Right atrium auricular region (tissue), 2 donors: ENCODE results near the gene TSPOAP1. TPM values are rescaled to one million over a fixed set of nuclear protein-coding genes. Genes with fewer than 3 reads are reported as not detected.

Source experiments
- DNase-seq: peaks from one replicate; pipeline ENCODE4 v3.0.0-alpha.2; 2019; ENCODE audit warnings: low spot score
- H3K27ac ChIP-seq, 2 donors: fragments of 200-600 bp; sonication (generic); 1 replicate in 1 of 2; 2 replicates in 1 of 2; pipeline ENCODE4 v1.5.1; 2016 to 2019
- H3K27me3 ChIP-seq, 2 donors: fragments of 200-600 bp; sonication (generic); one replicate each; pipeline versions ENCODE4 v1.5.1 to v1.6.0; 2017 to 2019
- H3K36me3 ChIP-seq: fragments of 200-600 bp; sonication (generic); one replicate; pipeline ENCODE4 v1.5.1; 2016
- H3K4me1 ChIP-seq, 2 donors: fragments of 200-600 bp; sonication (generic); one replicate each; pipeline versions ENCODE4 v1.5.1 to v1.6.0; 2017 to 2019
- H3K4me3 ChIP-seq, 2 donors: fragments of 200-600 bp; sonication (generic); 1 replicate in 1 of 2; 2 replicates in 1 of 2; pipeline ENCODE4 v1.5.1; 2017 to 2019; ENCODE audit warnings: mild to moderate bottlenecking in 1 of 2, moderate library complexity in 1 of 2
- H3K9me3 ChIP-seq, 2 donors: fragments of 200-600 bp; sonication (generic); one replicate each; pipeline ENCODE4 v1.5.1; 2019
- total RNA-seq, 2 donors: library from RNA; depleted of rRNA; stranded (reverse); fragments of >200 nt; gene quantifications; one replicate each; pipeline ENCODE4 v1.1.0, GENCODE V29; 2016
- TF ChIP-seq, protein P1 (sequence below), 2 donors: fragments of 200-600 bp; sonication (generic); IDR thresholded peaks; one replicate each; pipeline ENCODE4 v1.5.1; 2019; ENCODE audit warnings: antibody characterized with exemption in 2 of 2

Gene TSPOAP1
- total RNA-seq, 2 donors from 2014 or later, result 6.1 to 8.5 TPM

GRCh38 chr17:58351831-58352595 is 23.4 kb upstream of the TSPOAP1 start, which contains the start of gene SUPT4H1:
TSS of gene SUPT4H1 (minus strand) at chr17:58352201. CDS start at chr17:58352135, 66 bp downstream.
- Histone ChIP-seq H3K4me3 (peak within 1 kb of the TSS; percentile 77 to 91), H3K27ac (peak within 1 kb of the TSS; percentile 95 to 98), H3K9me3 (no peaks in the 10 kb centered on the region), H3K4me1 (peaks cover 0 to 10% of the 10 kb centered on the region in 2 donors), H3K36me3 (peaks cover 35% of the 10 kb centered on the region), H3K27me3 (no peaks in the 10 kb centered on the region)
- DNase-seq, result peak; percentile 84
- TF ChIP-seq, protein P1, sequence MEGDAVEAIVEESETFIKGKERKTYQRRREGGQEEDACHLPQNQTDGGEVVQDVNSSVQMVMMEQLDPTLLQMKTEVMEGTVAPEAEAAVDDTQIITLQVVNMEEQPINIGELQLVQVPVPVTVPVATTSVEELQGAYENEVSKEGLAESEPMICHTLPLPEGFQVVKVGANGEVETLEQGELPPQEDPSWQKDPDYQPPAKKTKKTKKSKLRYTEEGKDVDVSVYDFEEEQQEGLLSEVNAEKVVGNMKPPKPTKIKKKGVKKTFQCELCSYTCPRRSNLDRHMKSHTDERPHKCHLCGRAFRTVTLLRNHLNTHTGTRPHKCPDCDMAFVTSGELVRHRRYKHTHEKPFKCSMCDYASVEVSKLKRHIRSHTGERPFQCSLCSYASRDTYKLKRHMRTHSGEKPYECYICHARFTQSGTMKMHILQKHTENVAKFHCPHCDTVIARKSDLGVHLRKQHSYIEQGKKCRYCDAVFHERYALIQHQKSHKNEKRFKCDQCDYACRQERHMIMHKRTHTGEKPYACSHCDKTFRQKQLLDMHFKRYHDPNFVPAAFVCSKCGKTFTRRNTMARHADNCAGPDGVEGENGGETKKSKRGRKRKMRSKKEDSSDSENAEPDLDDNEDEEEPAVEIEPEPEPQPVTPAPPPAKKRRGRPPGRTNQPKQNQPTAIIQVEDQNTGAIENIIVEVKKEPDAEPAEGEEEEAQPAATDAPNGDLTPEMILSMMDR (IDR thresholded peaks at IDR 0.05), result peak in 1 of 2 donors; percentile 27

DNA sequence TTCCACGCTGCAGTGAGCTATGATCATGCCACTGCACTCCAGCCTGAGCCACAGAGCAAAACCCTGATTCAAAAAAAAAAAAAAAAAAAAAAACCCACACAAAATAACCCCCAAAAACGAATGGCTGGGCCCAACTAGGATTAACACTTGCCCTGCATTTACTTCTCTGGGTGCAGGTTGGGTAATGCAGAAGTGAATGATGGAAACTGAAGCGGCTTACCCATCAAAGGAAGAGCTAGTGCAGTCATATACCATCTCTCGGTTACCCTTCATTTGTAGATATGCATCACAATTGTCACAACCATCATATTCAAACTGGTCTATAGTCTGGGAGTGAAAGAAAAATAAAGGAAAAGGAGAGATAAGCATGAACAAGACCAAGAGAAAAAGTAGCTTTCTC is 22.6 kb upstream of the TSPOAP1 start:
- DNase-seq, result no peak
- H3K4me1 ChIP-seq, result peaks cover 0 to 10% of the 10 kb centered on the region in 2 donors
- H3K27me3 ChIP-seq, result no peaks in the 10 kb centered on the region
- peak overlapping the region in 1 of 2 donors; percentile 95 for H3K27ac ChIP-seq
- peaks cover 43% of the 10 kb centered on the region for H3K36me3 ChIP-seq
- H3K9me3 ChIP-seq, result no peaks in the 10 kb centered on the region
- TF ChIP-seq, protein P1 (IDR thresholded peaks at IDR 0.05), result no peak
- H3K4me3 ChIP-seq, result peak overlapping the region; percentile 77 to 91

- H3K4me1 ChIP-seq, result peaks cover 0 to 4% of the 10 kb centered on the region in 2 donors
- no peaks in the 10 kb centered on the region for H3K27me3 ChIP-seq
- no peak overlapping the region for H3K27ac ChIP-seq
- no peaks in the 10 kb centered on the region for H3K9me3 ChIP-seq
- no peak overlapping the region for H3K4me3 ChIP-seq
- TF ChIP-seq, protein P1 (IDR thresholded peaks at IDR 0.05), result no peak
- no peak for DNase-seq
- H3K36me3 ChIP-seq, result peaks cover 67% of the 10 kb centered on the region
Measured at GRCh38 chr17:58348038-58348437, 19.4 kb upstream of the TSPOAP1 start.

DNA sequence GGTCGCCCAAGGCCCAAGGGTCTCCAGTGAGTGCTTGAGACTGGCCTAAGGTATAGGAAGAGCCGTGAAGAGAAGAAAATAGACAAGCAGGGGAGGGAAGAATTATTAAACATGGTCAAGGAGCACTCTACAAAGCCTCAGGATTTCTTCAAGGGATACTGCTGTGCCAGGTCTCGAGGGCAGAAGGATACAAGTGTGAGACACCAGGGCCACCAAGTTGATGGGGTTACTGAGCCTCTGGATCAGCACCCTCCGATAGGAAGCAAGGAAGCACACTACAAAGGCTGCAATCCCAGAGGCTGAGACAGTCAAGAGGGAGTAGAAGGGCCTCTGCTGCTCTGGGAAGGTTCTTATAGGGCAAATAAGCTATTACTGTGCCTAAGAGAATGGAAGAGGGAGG is 16.9 kb upstream of the TSPOAP1 start:
- Histone ChIP-seq H3K36me3 (peaks cover 67% of the 10 kb centered on the region), H3K27ac (no peak overlapping the region), H3K27me3 (no peaks in the 10 kb centered on the region), H3K9me3 (no peaks in the 10 kb centered on the region), H3K4me3 (no peak overlapping the region), H3K4me1 (no peaks in the 10 kb centered on the region)
- no peak for DNase-seq
- TF ChIP-seq, protein P1 (IDR thresholded peaks at IDR 0.05), result no peak

DNA sequence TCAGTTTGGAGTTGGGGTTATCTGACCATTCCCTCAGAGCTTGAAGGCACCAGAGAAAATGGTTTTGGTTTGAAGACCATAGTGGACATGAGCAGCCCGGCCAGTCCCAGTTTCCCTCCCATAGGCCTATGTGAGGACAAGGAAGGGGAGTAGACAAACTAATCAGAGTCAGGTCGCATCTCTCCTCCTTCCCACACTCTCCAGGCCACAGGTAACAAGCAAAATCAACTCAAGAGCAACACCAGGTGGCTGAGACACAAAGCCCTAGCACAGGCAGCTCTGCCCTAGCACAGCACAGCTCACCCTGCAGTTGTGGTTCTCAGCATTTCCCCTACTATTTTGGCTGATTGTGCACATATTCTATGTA is 16.2 kb upstream of the TSPOAP1 start:
- no peak for DNase-seq
- H3K36me3 ChIP-seq, result peaks cover 59% of the 10 kb centered on the region
- H3K27ac ChIP-seq, result no peak overlapping the region
- no peaks in the 10 kb centered on the region for H3K9me3 ChIP-seq
- no peaks in the 10 kb centered on the region for H3K27me3 ChIP-seq
- H3K4me1 ChIP-seq, result no peaks in the 10 kb centered on the region
- TF ChIP-seq, protein P1 (IDR thresholded peaks at IDR 0.05), result no peak
- no peak overlapping the region for H3K4me3 ChIP-seq
